PC-9 (cell line): ENCODE measurements around the gene NFKBIL1. TPM values are rescaled to one million over a fixed set of nuclear protein-coding genes. Genes with fewer than 3 reads are reported as not detected.

Experiments
- BruUV-seq: library from RNA; stranded (reverse); fragments of 400-500 nt; replicated peaks from 2 replicates; lab custom pipeline; 2021; lab: Mats Ljungman, UMichigan
- CTCF ChIA-PET: fragments of 300-600 bp; sonication (Branson Sonifier 250); formaldehyde crosslinking; loops from one replicate; lab custom pipeline; 2022; ENCODE audit warnings: antibody characterized with exemption; lab: Charles Lee
- POLR2A ChIA-PET: fragments of 300-600 bp; sonication (Branson Sonifier 250); formaldehyde crosslinking; loops from one replicate; lab custom pipeline; 2022; ENCODE audit warnings: antibody characterized with exemption; ENCODE audit not compliant: unreplicated experiment; lab: Charles Lee
- DNase-seq, 2 experiments: peaks; one replicate each; pipeline versions ENCODE4 v3.0.0 to v3.0.0-alpha.2; 2015 to 2022; ENCODE audit warnings: mixed read lengths in 1 of 2
- H2AFZ ChIP-seq: fragments of 200-600 bp; sonication (generic); 2 replicates; pipeline ENCODE4 v1.8.1; 2017; ENCODE audit warnings: antibody characterized with exemption
- H3F3A ChIP-seq: fragments of 200-600 bp; sonication (generic); 2 replicates; pipeline ENCODE4 v1.8.1; 2017; ENCODE audit warnings: antibody characterized with exemption, mild to moderate bottlenecking, low read depth; ENCODE audit not compliant: insufficient read depth
- H3K27ac ChIP-seq: fragments of 200-600 bp; sonication (generic); 2 replicates; pipeline ENCODE4 v1.6.1; 2016; ENCODE audit warnings: mixed run types
- H3K27me3 ChIP-seq: fragments of 200-600 bp; sonication (generic); 2 replicates; pipeline ENCODE4 v1.6.1; 2016; ENCODE audit warnings: low read depth, mixed run types; ENCODE audit not compliant: insufficient read depth
- H3K36me3 ChIP-seq: fragments of 200-600 bp; sonication (generic); 2 replicates; pipeline ENCODE4 v1.6.1; 2016; ENCODE audit warnings: low read depth, mixed run types
- H3K4me1 ChIP-seq: fragments of 200-600 bp; sonication (generic); replicated peaks from 2 replicates; pipeline ENCODE4 v1.6.1; 2016; ENCODE audit warnings: mixed run types; ENCODE audit not compliant: insufficient read depth
- H3K4me2 ChIP-seq: fragments of 200-600 bp; sonication (generic); 2 replicates; pipeline ENCODE4 v1.6.1; 2017; ENCODE audit warnings: mixed run types
- H3K4me3 ChIP-seq: fragments of 200-600 bp; sonication (generic); 2 replicates; pipeline ENCODE4 v1.6.1; 2016; ENCODE audit warnings: mixed run types
- H3K79me2 ChIP-seq: fragments of 200-600 bp; sonication (generic); 2 replicates; pipeline ENCODE4 v1.6.1; 2017; ENCODE audit warnings: low read depth, mixed run types
- H3K9me2 ChIP-seq: fragments of 200-600 bp; sonication (generic); 2 replicates; pipeline ENCODE4 v1.8.1; 2017; ENCODE audit warnings: mild to moderate bottlenecking; ENCODE audit not compliant: insufficient read depth
- H3K9me3 ChIP-seq: fragments of 200-600 bp; sonication (generic); 2 replicates; pipeline ENCODE4 v1.8.1; 2016; ENCODE audit warnings: low read depth; ENCODE audit not compliant: insufficient read depth
- H4K20me1 ChIP-seq: fragments of 200-600 bp; sonication (generic); 2 replicates; pipeline ENCODE4 v1.8.1; 2017; ENCODE audit not compliant: insufficient read depth
- EZH2 ChIP-seq: fragments of 200-600 bp; sonication (generic); IDR thresholded peaks from 2 replicates; pipeline ENCODE4 v1.8.0; 2017; ENCODE audit warnings: antibody characterized with exemption, low read depth
- intact Hi-C: fragments of 100-400 bp; cut with micrococcal nuclease; formaldehyde crosslinking; loops from one replicate; pipeline ENCODE4 v1.10.0; 2022; ENCODE audit not compliant: unreplicated experiment
- total RNA-seq: library from RNA; stranded (reverse); gene quantifications from 2 replicates; pipeline ENCODE4 v1.2.3, GENCODE V29; 2021
- TF ChIP-seq, protein P1 (sequence below): fragments of 200-600 bp; sonication (generic); conservative IDR thresholded peaks from 2 replicates; pipeline ENCODE4 v1.6.1; 2017; ENCODE audit warnings: mixed run types, antibody characterized with exemption, mild to moderate bottlenecking, moderate library complexity

Gene NFKBIL1
- total RNA-seq, 1 experiment from 2014 or later = 26.1 TPM

DNA sequence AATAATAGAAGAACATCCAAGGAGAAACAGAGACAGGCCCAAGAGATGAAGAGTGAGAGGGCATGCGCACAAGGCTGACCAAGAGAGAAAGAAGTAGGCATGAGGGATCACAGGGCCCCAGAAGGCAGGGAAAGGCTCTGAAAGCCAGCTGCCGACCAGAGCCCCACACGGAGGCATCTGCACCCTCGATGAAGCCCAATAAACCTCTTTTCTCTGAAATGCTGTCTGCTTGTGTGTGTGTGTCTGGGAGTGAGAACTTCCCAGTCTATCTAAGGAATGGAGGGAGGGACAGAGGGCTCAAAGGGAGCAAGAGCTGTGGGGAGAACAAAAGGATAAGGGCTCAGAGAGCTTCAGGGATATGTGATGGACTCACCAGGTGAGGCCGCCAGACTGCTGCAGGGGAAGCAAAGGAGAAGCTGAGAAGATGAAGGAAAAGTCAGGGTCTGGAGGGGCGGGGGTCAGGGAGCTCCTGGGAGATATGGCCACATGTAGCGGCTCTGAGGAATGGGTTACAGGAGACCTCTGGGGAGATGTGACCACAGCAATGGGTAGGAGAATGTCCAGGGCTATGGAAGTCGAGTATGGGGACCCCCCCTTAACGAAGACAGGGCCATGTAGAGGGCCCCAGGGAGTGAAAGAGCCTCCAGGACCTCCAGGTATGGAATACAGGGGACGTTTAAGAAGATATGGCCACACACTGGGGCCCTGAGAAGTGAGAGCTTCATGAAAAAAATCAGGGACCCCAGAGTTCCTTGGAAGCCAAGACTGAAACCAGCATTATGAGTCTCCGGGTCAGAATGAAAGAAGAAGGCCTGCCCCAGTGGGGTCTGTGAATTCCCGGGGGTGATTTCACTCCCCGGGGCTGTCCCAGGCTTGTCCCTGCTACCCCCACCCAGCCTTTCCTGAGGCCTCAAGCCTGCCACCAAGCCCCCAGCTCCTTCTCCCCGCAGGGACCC, 27.0 kb downstream of the NFKBIL1 start:
- Histone ChIP-seq H3F3A (peaks cover 5% of the 10 kb centered on the region; the same call in 1 of the 2 replicates), H3K79me2 (no peaks in the 10 kb centered on the region), H2AFZ (no peak overlapping the region), H3K36me3 (no peaks in the 10 kb centered on the region), H3K9me3 (no peaks in the 10 kb centered on the region), H3K4me1 (0 out of 2 replicates have a peak, but pooled peaks cover 5% of the 10 kb centered on the region), H4K20me1 (no peaks in the 10 kb centered on the region), H3K9me2 (no peaks in the 10 kb centered on the region), H3K4me3 (no peak overlapping the region), H3K27ac (no peak overlapping the region), H3K27me3 (0 out of 2 replicates have a peak, but pooled peaks cover 5% of the 10 kb centered on the region), H3K4me2 (no peak overlapping the region)
- TF ChIP-seq, protein P1, sequence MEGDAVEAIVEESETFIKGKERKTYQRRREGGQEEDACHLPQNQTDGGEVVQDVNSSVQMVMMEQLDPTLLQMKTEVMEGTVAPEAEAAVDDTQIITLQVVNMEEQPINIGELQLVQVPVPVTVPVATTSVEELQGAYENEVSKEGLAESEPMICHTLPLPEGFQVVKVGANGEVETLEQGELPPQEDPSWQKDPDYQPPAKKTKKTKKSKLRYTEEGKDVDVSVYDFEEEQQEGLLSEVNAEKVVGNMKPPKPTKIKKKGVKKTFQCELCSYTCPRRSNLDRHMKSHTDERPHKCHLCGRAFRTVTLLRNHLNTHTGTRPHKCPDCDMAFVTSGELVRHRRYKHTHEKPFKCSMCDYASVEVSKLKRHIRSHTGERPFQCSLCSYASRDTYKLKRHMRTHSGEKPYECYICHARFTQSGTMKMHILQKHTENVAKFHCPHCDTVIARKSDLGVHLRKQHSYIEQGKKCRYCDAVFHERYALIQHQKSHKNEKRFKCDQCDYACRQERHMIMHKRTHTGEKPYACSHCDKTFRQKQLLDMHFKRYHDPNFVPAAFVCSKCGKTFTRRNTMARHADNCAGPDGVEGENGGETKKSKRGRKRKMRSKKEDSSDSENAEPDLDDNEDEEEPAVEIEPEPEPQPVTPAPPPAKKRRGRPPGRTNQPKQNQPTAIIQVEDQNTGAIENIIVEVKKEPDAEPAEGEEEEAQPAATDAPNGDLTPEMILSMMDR = no peak
- TF ChIP-seq EZH2 = no peak
- intact Hi-C loops = no loop called here
- BruUV-seq = no TSS peak
- POLR2A ChIA-PET = interaction anchor here (0.6 kb wide), 3 partner anchors 17 to 1387 kb away, joined by 5 to 6 read pairs (median 6); no protein-coding TSS in a partner anchor
- no peak for DNase-seq
- CTCF ChIA-PET = no interaction called here

DNA sequence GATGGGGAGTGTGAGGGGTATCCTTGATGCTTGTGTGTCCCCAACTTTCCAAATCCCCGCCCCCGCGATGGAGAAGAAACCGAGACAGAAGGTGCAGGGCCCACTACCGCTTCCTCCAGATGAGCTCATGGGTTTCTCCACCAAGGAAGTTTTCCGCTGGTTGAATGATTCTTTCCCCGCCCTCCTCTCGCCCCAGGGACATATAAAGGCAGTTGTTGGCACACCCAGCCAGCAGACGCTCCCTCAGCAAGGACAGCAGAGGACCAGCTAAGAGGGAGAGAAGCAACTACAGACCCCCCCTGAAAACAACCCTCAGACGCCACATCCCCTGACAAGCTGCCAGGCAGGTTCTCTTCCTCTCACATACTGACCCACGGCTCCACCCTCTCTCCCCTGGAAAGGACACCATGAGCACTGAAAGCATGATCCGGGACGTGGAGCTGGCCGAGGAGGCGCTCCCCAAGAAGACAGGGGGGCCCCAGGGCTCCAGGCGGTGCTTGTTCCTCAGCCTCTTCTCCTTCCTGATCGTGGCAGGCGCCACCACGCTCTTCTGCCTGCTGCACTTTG, 28.0 kb downstream of the NFKBIL1 start, which contains the start of gene TNF:
TSS of gene TNF (plus strand) at position 231 of the 567 bp plus-strand sequence. CDS start at position 408, 177 bp downstream.
- Histone ChIP-seq H3K4me2 (no peak within 1 kb of the TSS), H2AFZ (no peak within 1 kb of the TSS), H4K20me1 (no peaks in the 10 kb centered on the region), H3K9me2 (no peaks in the 10 kb centered on the region), H3K4me3 (no peak within 1 kb of the TSS), H3K79me2 (no peaks in the 10 kb centered on the region), H3K9me3 (no peaks in the 10 kb centered on the region), H3K27ac (no peak within 1 kb of the TSS), H3K4me1 (0 out of 2 replicates have a peak, but pooled peaks cover 5% of the 10 kb centered on the region), H3K36me3 (no peaks in the 10 kb centered on the region), H3F3A (peaks cover 5% of the 10 kb centered on the region; the same call in 1 of the 2 replicates), H3K27me3 (0 out of 2 replicates have a peak, but pooled peaks cover 5% of the 10 kb centered on the region)
- no peak for TF ChIP-seq EZH2
- TF ChIP-seq, protein P1 = no peak
- intact Hi-C loops = no loop called here
- no peak for DNase-seq
- ChIA-PET CTCF (no interaction called here), POLR2A (interaction anchor here (0.6 kb wide), 2 partner anchors 25 to 1388 kb away, joined by 5 to 6 read pairs; no protein-coding TSS in a partner anchor)
- BruUV-seq = no TSS peak
